Measurements from ENCODE around the gene ZNF808.
"Not testable (repeated sequence)": the region's sequence is repeated elsewhere in the genome, so short reads cannot be mapped to it uniquely, and the experiment has no call there.

ZNF808 gene

DNA sequence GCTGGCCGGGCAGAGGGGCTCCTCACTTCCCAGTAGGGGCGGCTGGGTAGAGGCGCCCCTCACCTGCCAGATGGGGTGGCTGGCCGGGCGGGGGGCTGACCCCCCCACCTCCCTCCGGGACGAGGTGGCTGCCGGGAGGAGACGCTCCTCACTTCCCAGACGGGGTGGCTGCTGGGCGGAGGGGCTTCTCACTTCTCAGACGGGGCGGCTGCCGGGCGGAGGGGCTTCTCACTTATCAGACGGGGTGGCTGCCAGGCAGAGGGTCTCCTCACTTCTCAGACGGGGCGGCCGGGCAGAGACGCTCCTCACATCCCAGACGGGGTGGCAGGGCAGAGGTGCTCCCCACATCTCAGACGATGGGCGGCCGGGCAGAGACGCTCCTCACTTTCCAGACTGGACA lies 66.0 kb downstream of the ZNF808 start:
- not testable (repeated sequence) for DNase-seq (ENCODE audit: low spot score)

DNA sequence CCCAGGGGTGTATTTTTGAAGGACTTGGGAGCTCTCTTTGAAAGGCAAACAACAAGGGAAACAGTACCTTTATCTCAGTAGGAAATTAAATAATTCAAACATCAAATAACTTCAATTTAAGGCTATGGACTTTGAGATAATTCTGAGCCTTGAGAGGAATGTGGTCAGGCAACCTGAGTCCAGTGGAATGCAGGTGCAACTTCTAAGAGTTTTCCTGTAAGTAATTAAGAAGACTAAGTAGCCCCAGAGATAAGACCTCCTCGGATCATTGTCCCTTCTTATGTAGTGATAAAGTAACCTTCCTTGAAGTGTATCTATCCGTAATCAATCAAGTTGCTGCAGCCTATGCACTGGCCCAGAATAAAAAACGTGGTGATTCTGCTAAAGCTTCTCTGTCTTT lies 71.8 kb downstream of the ZNF808 start:
- no peak for DNase-seq (ENCODE audit: low spot score)

DNA sequence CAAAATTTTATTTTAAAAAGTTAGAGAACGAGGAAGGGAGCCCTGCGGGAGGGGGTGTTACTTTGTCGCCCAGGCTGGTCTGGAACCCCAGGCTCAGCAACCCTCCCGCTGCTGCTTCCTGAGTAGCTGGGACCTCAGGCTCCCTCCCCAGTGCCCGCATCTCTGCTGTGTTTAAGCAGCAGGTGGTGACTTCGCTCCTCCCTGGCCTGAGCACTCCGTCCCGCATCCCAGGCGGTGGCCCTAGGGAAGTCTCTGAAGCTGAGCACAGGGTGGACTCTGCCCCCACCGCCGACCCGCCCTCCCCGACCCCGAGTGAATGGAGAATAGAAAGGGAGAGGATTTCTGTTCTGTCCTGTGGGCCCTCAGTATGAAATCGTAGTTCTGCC lies 73.2 kb downstream of the ZNF808 start:
- no peak for DNase-seq (ENCODE audit: low spot score)

DNA sequence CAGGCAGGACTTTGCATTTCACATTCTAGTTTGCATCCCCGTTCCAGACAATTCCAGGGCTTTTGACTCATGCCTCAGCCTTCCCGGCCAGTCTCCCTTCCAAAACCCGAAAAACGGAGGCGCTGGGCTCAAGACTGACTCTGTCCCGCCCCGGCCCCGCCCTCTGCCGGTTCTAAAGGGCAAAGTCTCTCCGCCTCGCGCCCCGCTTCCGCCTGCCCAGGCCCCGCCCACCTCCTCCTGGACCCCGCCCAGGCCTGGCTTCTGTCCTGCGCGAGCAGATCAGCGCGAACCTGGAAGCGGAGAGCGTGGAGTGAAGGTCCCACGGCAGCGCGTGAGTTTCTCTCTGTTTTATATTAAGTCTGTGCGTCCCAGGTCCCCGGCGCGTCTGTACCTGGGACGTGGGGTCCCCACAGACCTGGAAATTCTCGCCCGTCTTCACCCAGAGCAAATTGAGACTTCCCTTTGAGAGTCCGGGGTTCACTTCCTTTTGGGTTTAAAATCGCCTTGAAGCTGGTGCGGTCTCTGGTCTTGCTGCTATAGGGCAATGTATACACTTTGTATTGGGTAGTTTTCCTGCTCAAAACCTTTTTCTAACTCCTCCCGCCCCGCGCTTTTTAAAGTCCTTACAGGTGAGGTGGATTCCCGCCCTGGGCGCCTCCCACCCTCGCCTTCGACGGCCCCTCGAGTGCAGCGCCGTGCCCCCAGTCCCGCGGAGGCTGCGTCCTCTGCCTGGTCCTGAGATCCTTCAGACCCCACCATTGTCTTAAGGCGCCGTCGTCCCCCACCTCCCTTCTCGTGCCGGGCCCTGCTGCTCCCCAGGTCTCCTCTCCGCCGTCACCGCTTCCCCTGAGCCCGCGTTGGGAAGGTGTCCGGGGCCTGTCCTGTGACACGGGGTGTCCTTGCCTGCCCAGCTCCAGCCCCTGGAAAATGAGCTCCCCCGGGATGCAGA lies 73.8 kb downstream of the ZNF808 start:
- DNase-seq (ENCODE audit: low spot score): peak; percentile 88

DNA sequence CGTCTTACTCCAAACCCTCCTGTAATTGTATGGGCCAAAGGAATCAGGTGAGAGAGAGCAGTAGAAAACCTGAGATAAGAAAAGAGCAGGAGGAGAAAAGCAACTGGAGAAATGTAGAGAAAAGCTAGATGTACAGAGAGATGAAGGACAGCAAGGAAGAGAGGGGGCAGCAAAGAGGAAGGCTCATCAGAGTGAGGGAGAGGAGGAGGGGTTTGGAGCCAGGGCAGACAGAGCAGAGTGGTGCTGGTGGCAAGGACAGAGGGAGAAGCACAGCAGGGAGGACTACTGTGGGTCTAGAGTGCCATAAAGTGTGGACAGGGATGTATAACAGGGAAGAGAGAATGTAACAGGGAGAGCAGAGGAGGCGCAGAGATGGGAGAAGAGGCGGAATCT lies 74.5 kb downstream of the ZNF808 start:
- not testable (repeated sequence) for DNase-seq (ENCODE audit: low spot score)

DNA sequence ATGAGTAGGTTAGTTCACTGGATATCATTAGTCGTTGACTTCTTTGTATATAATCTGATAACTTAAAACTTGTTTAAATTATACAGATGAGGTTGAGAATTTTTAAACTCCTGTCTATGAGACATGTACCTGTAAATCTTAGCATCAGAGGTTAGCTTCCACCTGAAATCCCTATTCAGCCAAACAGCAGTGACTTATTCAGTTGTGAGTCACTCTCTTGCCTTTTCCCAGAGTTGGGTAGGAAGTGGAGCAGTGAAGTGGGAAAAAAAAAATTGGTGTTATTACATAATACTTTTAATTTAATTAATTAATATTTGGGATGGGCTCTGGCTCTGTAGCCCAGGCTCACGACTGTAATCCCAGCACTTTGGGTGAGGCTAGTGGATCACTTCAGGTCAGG lies 75.5 kb downstream of the ZNF808 start:
- DNase-seq (ENCODE audit: low spot score): no peak

DNA sequence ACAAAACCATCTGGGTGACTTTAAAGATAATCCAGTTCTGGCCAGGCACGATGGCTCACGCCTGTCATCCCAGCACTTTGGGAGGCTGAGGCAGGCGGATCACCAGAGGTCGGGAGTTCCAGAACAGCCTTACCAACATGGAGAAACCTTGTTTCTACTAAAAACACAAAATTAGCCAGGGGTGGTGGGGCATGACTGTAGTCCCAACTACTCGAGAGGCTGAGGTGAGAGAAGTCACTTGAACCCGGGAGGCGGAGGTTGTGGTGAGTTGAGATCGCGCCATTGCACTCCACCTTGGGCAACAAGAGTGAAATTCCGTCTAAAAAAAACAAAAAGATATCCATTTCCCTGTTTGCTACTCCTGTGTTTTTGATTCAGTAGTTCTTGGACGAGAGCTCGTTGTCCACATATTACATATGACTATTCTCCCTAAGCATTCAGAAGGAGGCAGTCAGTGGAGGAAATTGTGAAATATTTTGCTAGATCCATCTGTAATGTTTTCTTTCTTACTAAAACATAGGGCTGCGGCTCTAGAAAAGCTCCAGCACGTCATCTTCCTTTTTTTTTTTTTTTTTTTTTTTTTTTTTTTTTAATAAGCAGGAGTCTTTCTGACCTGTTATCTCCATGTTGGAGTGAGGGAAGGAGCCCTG lies 76.2 kb downstream of the ZNF808 start:
- DNase-seq (ENCODE audit: low spot score): no peak

All from NAMALWA (cell line).